Cardiac fibroblast (primary cell): ENCODE data around the gene ZC3H13.
A peak's percentile ranks its signal among the peaks of the same experiment; 100 is the strongest.

Experiments used
- DNase-seq, 2 donors: peaks; one replicate each; pipeline versions ENCODE4 v3.0.0 to v3.0.0-alpha.2; 2010; ENCODE audit warnings: low read depth in 2 of 2
- H3K4me3 ChIP-seq, 2 donors: replicated peaks in 1 of 2; 1 replicate in 1 of 2; 2 replicates in 1 of 2; pipeline ENCODE4 v1.5.1; 2011; ENCODE audit warnings: low read depth in 2 of 2, low read length in 2 of 2, mild to moderate bottlenecking in 2 of 2, moderate library complexity in 1 of 2
- CTCF ChIP-seq: IDR thresholded peaks from one replicate; pipeline ENCODE4 v1.5.1; 2011; ENCODE audit warnings: low read depth, mild to moderate bottlenecking, low read length, inconsistent platforms

ZC3H13 gene

GRCh38 chr13:46022481-46022880 is 30.1 kb downstream of the ZC3H13 start:
- TF ChIP-seq CTCF, result no peak
- H3K4me3 ChIP-seq, result no peak overlapping the region
- peak; percentile 5 to 55 for DNase-seq

- DNase-seq, result no peak
- TF ChIP-seq CTCF, result no peak
- no peak overlapping the region for H3K4me3 ChIP-seq
These were observed 36.3 kb downstream of the ZC3H13 start for GRCh38 chr13:46016216-46016615.

- no peak overlapping the region for H3K4me3 ChIP-seq
- DNase-seq, result no peak
- TF ChIP-seq CTCF, result no peak
These were observed 37.2 kb downstream of the ZC3H13 start for GRCh38 chr13:46015366-46015765.

- DNase-seq, result no peak
- TF ChIP-seq CTCF, result no peak
- H3K4me3 ChIP-seq, result no peak overlapping the region
These were observed 40.1 kb downstream of the ZC3H13 start for GRCh38 chr13:46012404-46012803.

- peak; percentile 10 to 14 for DNase-seq
- TF ChIP-seq CTCF, result peak; percentile 35
- no peak overlapping the region for H3K4me3 ChIP-seq
These were observed 42.4 kb downstream of the ZC3H13 start for GRCh38 chr13:46010148-46010547.

GRCh38 chr13:46008631-46009030 is 43.9 kb downstream of the ZC3H13 start:
- no peak overlapping the region for H3K4me3 ChIP-seq
- TF ChIP-seq CTCF, result no peak
- DNase-seq, result no peak

- H3K4me3 ChIP-seq, result no peak overlapping the region
- TF ChIP-seq CTCF, result no peak
- peak in 1 of 2 donors; percentile 18 for DNase-seq
These were observed 45.7 kb downstream of the ZC3H13 start for GRCh38 chr13:46006688-46007452.
